Stomach smooth muscle (tissue), 2 donors: ENCODE results near the gene SSBP2.
A peak's percentile ranks its signal among the peaks of the same experiment; 100 is the strongest.

Source experiments
- H3K27ac ChIP-seq: one replicate; pipeline ENCODE4 v1.7.0; 2013; ENCODE audit warnings: mild to moderate bottlenecking, low read length, inconsistent platforms
- H3K27me3 ChIP-seq, 2 donors: one replicate each; pipeline ENCODE4 v1.7.0; 2013; ENCODE audit warnings: low read length in 2 of 2; ENCODE audit not compliant: insufficient read depth in 2 of 2, control insufficient read depth in 1 of 2
- H3K36me3 ChIP-seq, 2 donors: one replicate each; pipeline ENCODE4 v1.7.0; 2013; ENCODE audit warnings: low read length in 2 of 2; ENCODE audit not compliant: control insufficient read depth in 2 of 2, insufficient read depth in 2 of 2
- H3K4me1 ChIP-seq: one replicate; pipeline ENCODE4 v1.7.0; 2013; ENCODE audit warnings: low read length; ENCODE audit not compliant: control insufficient read depth, insufficient read depth
- H3K4me3 ChIP-seq, 2 donors: one replicate each; pipeline ENCODE4 v1.7.0; 2013; ENCODE audit warnings: low read length in 2 of 2
- H3K9ac ChIP-seq, 2 donors: one replicate each; pipeline ENCODE4 v1.7.0; 2013; ENCODE audit warnings: low read length in 2 of 2, mild to moderate bottlenecking in 1 of 2
- H3K9me3 ChIP-seq, 2 donors: one replicate each; pipeline ENCODE4 v1.7.0; 2013; ENCODE audit warnings: low read length in 2 of 2; ENCODE audit not compliant: control insufficient read depth in 2 of 2
- donor health status: healthy.
- donor health status: Pancreatic carcinoma.

Gene SSBP2

DNA sequence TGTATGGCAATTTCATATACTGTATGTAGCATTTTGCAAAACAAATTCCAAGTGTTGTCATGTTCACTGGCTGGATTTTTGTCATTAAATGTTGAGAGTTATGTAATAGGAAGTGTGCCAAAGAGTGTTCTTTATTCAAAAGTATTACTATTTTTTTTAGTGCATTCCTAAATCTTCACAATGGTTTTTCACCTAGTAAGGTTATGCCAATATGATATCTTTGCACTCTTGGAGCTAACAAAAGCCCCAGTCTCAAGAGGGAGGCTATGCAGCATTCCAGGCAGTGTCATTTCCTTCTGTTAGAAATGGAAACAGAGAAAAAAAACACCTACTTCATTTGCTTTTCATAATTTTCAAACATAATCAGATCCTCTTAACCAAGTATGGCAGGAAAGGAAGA lies 5.1 kb upstream of the SSBP2 start:
- no peak overlapping the region for H3K4me3 ChIP-seq
- H3K9ac ChIP-seq, result no peak overlapping the region
- H3K27ac ChIP-seq, result no peak overlapping the region
- no peaks in the 10 kb centered on the region for H3K9me3 ChIP-seq
- peaks cover 7% of the 10 kb centered on the region for H3K4me1 ChIP-seq
- no peaks in the 10 kb centered on the region for H3K36me3 ChIP-seq
- no peaks in the 10 kb centered on the region for H3K27me3 ChIP-seq

DNA sequence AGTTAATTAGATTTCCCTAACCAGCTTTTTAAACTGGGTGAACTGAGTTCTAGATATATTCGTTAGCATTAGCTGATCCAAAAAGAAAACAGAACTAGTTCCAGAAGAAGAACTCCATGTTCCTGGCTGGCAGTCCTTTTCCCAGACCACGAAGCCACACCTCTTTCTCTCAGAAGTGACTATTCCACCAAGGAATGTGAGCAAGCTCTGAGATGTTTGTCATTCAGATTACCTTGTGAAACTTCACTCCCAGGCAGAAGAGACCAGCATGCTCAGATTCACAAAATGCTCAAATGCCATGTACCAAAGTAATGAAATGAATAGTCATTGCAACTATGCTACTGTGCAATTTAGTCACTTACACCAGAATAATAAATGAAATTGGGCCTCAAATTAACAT lies 4.4 kb upstream of the SSBP2 start:
- H3K27ac ChIP-seq, result no peak overlapping the region

DNA sequence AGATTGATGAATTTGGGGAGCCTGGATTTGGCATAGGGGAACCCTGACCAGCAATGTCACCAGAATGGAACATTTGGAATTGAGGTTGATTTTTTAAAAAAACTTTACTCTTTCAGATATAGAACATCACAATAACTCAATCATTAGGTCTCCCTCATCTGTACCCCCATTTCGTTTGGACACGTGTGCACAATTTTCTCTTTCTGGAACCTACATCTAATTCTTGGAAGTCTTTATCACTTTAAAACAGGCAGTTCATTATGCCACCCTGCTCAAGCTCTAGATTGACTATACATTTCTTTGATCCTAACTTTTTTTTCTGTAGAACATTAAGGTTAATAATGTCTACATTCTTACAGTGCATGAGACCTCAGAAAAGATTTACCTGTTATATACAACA lies 3.7 kb upstream of the SSBP2 start:
- Histone ChIP-seq H3K27me3 (no peaks in the 10 kb centered on the region), H3K9ac (no peak overlapping the region), H3K4me1 (peaks cover 7% of the 10 kb centered on the region), H3K27ac (no peak overlapping the region), H3K4me3 (no peak overlapping the region), H3K9me3 (no peaks in the 10 kb centered on the region), H3K36me3 (no peaks in the 10 kb centered on the region)

More for the DNA sequence above, 4.4 kb upstream of the SSBP2 start:
- no peaks in the 10 kb centered on the region for H3K27me3 ChIP-seq
- no peak overlapping the region for H3K9ac ChIP-seq
- no peak overlapping the region for H3K4me3 ChIP-seq
- H3K36me3 ChIP-seq, result no peaks in the 10 kb centered on the region
- H3K4me1 ChIP-seq, result peaks cover 7% of the 10 kb centered on the region
- no peaks in the 10 kb centered on the region for H3K9me3 ChIP-seq

DNA sequence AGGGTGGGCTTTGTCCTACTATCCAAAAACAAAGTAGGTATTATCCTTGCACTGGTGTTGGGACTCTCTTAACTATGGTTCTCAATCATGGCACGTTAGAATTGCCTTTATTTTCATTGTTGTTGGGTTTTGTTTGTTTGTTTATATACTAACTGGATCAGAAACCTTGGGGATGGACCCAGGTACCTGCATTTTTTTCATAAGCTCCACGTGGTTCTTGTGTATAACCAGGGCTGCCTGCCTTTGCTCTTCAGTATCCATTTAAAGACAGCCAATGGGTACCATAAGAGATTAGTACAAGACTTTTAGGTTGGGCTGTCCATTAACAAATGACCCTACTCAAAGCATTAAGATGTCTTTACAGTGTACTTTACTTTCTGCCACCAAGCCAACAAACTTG lies 2.5 kb upstream of the SSBP2 start:
- H3K9me3 ChIP-seq, result no peaks in the 10 kb centered on the region
- H3K27ac ChIP-seq, result no peak overlapping the region
- H3K9ac ChIP-seq, result no peak overlapping the region
- H3K4me3 ChIP-seq, result no peak overlapping the region
- H3K4me1 ChIP-seq, result peaks cover 7% of the 10 kb centered on the region
- no peaks in the 10 kb centered on the region for H3K36me3 ChIP-seq
- no peaks in the 10 kb centered on the region for H3K27me3 ChIP-seq

DNA sequence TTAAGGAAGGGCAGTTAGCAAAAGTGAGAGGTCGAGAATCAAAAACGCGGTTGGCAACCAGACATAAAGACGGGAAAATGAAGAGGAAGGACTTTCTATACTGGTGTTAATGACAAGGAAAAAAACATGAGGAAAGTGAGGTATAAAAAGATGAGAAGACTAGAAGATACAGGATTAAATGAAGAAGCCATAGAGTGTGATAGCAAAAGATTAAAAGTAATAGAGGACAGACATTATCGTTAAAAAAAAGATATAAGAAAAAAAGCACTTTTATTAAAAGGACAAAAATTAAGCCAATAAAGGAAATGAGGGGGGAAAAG lies 1.7 kb upstream of the SSBP2 start:
- Histone ChIP-seq H3K36me3 (no peaks in the 10 kb centered on the region), H3K27me3 (no peaks in the 10 kb centered on the region), H3K9ac (no peak overlapping the region), H3K4me1 (peaks cover 7% of the 10 kb centered on the region), H3K9me3 (no peaks in the 10 kb centered on the region), H3K27ac (peak overlapping the region; percentile 94), H3K4me3 (peak overlapping the region in 1 of 2 donors; percentile 63)

DNA sequence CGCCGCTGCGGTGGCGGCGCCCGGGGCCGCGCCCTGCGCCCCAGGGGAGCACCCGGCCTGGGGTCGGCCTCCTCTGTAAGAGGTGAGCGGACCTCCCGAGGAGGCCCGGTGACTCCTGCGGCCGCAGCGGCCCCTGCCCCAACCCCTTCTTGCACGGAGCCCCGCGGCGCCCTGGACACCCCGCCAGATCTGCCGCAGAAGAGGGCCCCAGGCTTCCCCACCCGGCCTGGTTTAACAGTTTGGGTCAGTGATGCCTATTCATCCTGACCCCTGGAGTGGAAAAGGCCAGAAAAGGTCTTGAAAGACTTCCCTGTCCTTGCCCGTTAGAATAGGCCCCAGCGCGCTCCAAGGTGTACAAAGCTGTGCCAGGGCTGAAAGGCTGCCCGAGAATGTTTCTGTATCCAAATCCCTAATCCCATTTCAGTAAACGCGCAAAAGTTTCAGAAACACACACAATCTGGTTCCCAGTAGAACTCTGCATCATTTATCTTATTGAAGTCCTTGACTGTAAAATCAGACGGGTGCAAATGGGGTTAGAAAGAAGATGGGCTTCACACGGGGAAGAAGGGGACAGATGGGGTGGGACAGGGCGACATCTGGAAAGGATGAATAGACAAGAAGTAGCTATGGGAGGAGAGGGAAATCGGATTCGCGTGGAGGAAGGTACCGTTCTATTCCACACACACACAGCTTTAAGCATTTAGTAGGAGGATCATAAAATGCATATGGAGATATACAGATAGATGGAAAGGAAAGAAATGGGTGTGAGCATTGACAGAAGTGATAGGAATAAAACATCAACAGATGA lies 1.1 kb upstream of the SSBP2 start:
- peak overlapping the region; percentile 94 for H3K27ac ChIP-seq
- H3K4me1 ChIP-seq, result peaks cover 7% of the 10 kb centered on the region
- peak overlapping the region; percentile 63 to 73 for H3K4me3 ChIP-seq
- peak overlapping the region; percentile 81 to 83 for H3K9ac ChIP-seq
- no peaks in the 10 kb centered on the region for H3K36me3 ChIP-seq
- H3K27me3 ChIP-seq, result no peaks in the 10 kb centered on the region
- H3K9me3 ChIP-seq, result no peaks in the 10 kb centered on the region

DNA sequence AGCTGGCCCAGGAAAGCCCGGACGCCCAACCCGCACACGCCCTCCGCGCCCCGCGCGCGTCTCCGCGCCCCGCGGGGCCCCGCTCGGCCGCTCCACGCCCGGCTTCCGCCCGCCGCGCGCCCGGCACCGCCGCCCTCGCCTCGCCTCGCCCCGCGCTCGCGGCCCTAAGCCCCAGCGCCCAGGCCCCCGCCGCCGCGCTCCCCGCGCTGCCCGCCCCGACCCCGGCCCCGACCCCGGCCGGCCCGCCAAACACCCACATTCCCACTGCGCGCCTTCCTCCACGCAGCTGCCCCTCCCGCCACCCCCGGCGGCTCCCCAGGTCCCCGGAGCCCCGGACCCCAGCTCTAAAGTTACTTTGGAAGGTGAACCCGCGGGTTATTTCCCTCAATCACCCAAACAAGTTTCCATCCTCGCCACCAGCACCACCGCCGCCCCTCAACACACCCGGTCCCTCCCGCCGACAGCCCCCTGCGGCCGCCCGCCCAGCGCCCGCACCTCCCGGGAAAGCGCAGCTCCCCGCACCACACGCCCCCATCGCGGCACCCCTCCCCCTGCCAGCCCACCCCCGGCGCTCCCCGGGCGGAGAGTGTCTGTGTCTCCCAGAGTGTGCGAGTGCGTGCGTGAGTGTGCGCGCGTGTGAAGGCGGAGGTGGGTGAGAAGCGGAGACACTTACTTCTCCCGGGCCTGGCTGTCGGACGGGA lies 439 bp downstream of the SSBP2 start:
- Histone ChIP-seq H3K4me3 (peak overlapping the region; percentile 56 to 81), H3K4me1 (peaks cover 7% of the 10 kb centered on the region), H3K9me3 (no peaks in the 10 kb centered on the region), H3K36me3 (no peaks in the 10 kb centered on the region), H3K27me3 (no peaks in the 10 kb centered on the region), H3K27ac (peak overlapping the region; percentile 76), H3K9ac (peak overlapping the region; percentile 55 to 59)

DNA sequence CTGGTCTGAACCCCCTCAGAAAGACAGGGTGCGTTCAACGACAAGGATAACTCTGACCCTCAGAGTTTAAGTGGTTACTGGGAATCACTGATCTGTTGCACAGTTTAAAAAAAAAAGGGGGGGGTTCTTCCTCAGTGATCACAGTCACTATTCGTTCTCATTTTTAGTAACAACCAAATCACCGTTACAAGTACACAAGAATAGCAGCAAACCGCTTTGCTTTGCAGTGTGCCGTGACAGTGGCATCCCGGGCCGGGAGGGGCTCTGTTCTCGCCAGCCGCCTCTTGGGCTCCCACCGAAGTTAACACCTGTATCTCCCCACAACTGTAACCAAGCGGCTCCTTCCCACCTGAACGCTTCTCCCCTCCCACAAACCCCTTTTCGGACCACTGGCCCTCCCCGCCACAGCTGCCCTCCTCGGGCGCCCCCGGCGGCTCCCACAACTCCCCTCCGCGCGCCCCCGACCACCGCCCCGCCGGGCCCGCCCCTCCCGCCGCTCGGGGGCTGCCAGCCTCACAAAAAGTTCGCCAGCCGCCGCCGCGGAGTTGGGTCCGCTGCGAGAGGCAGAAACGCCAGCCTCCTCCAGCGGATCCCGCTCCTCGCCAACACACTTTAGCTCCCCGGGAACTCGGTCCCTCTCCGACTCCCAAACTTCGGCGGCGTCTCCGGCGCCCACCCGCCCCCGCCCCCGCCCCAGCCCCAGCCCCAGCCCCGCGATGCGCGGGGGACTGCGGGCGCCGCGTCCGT lies 1.2 kb downstream of the SSBP2 start:
- Histone ChIP-seq H3K4me3 (peak overlapping the region; percentile 49 to 74), H3K27me3 (no peaks in the 10 kb centered on the region), H3K36me3 (no peaks in the 10 kb centered on the region), H3K27ac (peak overlapping the region; percentile 37), H3K9me3 (no peaks in the 10 kb centered on the region), H3K4me1 (peaks cover 7% of the 10 kb centered on the region), H3K9ac (peak overlapping the region; percentile 52 to 53)

DNA sequence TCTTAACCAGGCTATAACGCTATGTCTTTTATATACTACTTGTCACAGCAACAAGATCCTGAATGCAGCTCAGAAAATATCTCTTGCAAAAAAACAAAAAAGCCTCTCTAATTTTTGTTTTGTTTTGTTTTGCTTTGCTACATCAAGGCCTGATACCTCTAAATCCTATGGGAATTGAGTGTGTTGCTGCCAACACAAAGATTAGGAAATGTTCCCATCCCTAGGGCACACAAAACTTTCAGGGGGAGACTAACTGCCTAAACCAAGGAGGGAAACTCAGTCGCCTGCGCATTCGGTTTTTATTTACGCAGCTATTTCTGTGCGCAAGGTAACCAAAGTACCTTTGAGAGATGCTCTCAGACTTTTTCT lies 1.7 kb downstream of the SSBP2 start:
- no peaks in the 10 kb centered on the region for H3K9me3 ChIP-seq
- peak overlapping the region; percentile 49 to 74 for H3K4me3 ChIP-seq
- H3K27ac ChIP-seq, result no peak overlapping the region
- no peaks in the 10 kb centered on the region for H3K27me3 ChIP-seq
- H3K9ac ChIP-seq, result peak overlapping the region; percentile 52 to 53
- peaks cover 7% of the 10 kb centered on the region for H3K4me1 ChIP-seq
- no peaks in the 10 kb centered on the region for H3K36me3 ChIP-seq

DNA sequence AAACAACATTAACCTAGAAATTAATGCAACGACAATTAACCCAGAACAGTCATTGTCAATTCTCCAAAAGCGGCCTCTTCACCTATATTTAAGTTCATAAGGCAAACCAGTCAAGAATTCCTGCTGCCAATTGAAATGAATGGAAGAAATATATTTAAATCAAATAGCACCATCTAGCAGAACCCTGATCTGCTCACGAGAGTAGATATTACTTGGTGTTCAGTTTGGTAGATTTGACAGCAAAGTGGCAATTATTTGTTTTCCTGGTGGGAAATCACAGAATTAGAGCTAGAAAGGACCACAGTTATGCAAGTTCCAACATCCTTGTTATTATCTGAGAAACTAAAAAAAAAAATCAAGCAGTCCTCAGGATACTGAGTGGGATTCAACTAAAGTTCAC lies 2.3 kb downstream of the SSBP2 start:
- H3K27ac ChIP-seq, result no peak overlapping the region
- peak overlapping the region; percentile 49 to 74 for H3K4me3 ChIP-seq

More for the DNA sequence above, 2.3 kb downstream of the SSBP2 start:
- no peaks in the 10 kb centered on the region for H3K9me3 ChIP-seq
- H3K27me3 ChIP-seq, result no peaks in the 10 kb centered on the region
- peaks cover 7% of the 10 kb centered on the region for H3K4me1 ChIP-seq
- no peak overlapping the region for H3K9ac ChIP-seq
- no peaks in the 10 kb centered on the region for H3K36me3 ChIP-seq
